HG02642 (cell line): ENCODE data around the gene MAGEA3.
"Not testable (repeated sequence)": the region's sequence is repeated elsewhere in the genome, so short reads cannot be mapped to it uniquely, and the experiment has no call there.

Source experiments
- ATAC-seq: cut with Tn5 transposase; IDR thresholded peaks from one replicate; pipeline ENCODE4 v1.9.1; 2021; ENCODE audit warnings: mild to moderate bottlenecking; ENCODE audit not compliant: unreplicated experiment, poor library complexity

The MAGEA3 gene, protein sequence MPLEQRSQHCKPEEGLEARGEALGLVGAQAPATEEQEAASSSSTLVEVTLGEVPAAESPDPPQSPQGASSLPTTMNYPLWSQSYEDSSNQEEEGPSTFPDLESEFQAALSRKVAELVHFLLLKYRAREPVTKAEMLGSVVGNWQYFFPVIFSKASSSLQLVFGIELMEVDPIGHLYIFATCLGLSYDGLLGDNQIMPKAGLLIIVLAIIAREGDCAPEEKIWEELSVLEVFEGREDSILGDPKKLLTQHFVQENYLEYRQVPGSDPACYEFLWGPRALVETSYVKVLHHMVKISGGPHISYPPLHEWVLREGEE

GRCh38 chrX:152697952-152698931 lies at the start of gene MAGEA3:
Gene MAGEA3 (plus strand): TSS chrX:152698794. CDS start chrX:152700833, 2,039 bp downstream.
- ATAC-seq: not testable (repeated sequence)

DNA sequence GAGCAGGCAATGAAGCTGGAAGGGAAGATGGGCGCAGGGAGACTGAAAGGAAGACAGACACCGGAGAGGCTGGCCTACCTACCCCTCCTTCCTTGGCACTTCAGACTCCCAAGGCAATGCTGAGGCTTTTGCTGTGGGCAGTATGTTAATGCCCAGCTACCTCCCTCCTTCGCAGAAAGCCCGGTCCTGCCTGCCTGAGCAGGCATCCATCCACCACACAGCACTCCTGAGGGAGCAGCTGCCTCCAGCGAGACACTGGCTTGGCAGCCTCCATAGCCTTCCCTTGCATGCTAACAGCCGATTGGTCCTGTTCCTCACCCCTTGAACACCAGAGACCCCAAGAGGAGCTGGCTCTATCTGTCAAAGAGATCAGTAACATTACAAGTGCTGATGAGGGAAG lies 46.5 kb upstream of the MAGEA3 start:
- ATAC-seq: no peak

- ATAC-seq: no peak
Measured at GRCh38 chrX:152652467-152652866, 46.1 kb upstream of the MAGEA3 start.

- ATAC-seq: no peak
Measured at GRCh38 chrX:152656087-152656486, 42.5 kb upstream of the MAGEA3 start.

DNA sequence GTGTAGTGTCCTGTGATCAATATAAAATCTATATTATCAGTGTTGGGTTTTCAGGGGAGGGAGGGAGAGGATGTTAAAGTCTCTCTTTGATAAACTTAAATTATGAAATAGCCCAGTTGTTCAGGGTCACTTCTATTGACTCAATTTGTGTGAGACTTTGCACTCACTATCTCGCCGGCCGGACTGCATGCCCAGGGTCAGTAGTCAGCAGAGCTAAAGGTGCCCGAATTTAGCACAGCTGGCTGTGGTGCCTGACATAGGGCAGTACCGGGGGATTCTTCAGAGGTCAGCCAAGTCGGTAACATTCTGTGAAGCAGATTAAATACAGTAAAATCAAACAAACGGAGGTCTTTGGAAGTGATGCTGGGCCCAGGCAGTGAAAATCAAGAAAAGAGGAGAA lies 41.7 kb upstream of the MAGEA3 start:
- no peak for ATAC-seq

DNA sequence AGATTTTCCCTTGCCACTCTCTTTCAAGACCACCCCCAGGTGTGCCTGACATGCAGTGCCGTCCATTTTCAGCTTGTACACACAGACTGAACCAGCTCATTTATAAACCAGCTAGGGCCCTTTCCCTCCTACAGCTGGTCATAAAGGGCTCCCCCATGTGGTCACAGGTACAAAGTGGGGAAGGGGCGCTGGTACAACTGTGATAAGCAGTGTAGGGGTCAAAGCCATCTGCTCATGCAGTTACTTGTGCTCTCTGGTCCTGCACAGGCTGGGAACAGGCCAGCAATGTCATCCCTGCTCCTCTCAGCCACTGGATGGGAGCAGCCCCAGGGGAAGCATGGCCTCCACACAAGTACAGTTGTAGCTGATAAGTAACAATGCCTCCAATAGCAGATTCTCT lies 40.3 kb upstream of the MAGEA3 start:
- ATAC-seq: no peak

- ATAC-seq: no peak
Measured at GRCh38 chrX:152663086-152663485, 35.5 kb upstream of the MAGEA3 start.

- ATAC-seq: no peak
Measured at GRCh38 chrX:152674135-152674534, 24.5 kb upstream of the MAGEA3 start.

DNA sequence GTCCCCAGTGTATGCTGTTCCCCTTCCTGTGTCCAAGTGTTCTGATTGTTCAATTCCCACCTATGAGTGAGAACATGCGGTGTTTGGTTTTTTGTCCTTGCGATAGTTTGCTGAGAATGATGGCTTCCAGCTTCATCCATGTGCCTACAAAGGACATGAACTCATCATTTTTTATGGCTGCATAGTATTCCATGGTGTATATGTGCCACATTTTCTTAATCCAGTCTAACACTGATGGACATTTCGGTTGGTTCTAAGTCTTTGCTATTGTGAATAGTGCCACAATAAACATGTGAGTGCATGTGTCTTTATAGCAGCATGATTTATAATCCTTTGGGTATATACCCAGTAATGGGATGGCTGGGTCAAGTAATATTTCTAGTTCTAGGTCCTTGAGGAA lies 23.9 kb upstream of the MAGEA3 start:
- ATAC-seq: not testable (repeated sequence)

DNA sequence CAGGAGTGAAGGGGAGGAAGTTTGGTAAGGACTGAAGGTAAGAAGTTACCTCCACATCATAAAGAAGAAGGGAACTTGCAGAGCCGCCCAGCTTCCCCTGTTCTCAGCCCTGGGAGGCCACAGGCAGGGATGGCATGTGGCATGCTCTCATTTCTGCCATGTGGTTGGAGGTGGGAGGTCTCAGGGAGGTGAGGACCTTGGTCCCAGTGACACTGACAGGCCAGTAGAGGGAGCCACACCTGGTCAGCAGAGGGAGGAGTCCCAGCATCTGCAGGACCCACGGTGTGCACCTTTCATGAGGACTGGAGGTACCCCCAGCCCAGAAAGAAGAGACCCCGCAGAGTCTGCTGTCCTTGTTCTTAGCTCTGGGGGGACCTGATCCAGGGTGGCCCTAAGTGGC lies 17.6 kb upstream of the MAGEA3 start:
- peak; percentile 87 for ATAC-seq

DNA sequence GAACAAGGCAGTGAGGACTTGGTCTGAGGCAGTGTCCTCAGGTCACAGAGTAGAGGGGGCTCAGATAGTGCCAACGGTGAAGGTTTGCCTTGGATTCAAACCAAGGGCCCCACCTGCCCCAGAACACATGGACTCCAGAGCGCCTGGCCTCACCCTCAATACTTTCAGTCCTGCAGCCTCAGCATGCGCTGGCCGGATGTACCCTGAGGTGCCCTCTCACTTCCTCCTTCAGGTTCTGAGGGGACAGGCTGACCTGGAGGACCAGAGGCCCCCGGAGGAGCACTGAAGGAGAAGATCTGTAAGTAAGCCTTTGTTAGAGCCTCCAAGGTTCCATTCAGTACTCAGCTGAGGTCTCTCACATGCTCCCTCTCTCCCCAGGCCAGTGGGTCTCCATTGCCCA lies 1.8 kb downstream of the MAGEA3 start:
- not testable (repeated sequence) for ATAC-seq

- ATAC-seq: not testable (repeated sequence)
Measured at GRCh38 chrX:152706500-152706899, 7.9 kb downstream of the MAGEA3 start.

GRCh38 chrX:152709173-152709572 lies 10.6 kb downstream of the MAGEA3 start, which contains the start of gene CSAG2:
Gene CSAG2 (minus strand): TSS chrX:152709273. CDS start chrX:152709112, 161 bp downstream.
- ATAC-seq: not testable (repeated sequence)

- ATAC-seq: not testable (repeated sequence)
Measured at GRCh38 chrX:152713195-152713594, 14.6 kb downstream of the MAGEA3 start.

DNA sequence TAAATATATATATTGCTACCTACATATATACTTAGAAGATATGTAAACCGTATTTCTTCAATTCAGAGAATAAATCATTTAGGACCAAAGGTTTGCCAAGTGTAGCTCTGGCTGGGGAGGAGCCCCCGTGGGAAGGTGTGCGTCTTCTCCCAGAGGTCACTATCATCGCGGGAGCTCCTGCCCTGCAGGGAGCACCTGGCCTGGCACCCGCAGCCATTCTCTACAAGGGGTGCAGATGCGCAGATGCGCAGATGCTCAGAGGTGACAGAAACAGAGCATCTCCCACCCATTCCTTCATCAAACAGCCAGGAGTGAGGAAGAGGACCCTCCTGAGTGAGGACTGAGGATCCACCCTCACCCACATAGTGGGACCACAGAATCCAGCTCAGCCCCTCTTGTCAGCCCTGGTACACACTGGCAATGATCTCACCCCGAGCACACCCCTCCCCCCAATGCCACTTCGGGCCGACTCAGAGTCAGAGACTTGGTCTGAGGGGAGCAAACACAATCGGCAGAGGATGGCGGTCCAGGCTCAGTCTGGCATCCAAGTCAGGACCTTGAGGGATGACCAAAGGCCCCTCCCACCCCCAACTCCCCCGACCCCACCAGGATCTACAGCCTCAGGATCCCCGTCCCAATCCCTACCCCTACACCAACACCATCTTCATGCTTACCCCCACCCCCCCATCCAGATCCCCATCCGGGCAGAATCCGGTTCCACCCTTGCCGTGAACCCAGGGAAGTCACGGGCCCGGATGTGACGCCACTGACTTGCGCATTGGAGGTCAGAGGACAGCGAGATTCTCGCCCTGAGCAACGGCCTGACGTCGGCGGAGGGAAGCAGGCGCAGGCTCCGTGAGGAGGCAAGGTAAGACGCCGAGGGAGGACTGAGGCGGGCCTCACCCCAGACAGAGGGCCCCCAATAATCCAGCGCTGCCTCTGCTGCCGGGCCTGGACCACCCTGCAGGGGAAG lies 15.5 kb downstream of the MAGEA3 start, which contains the start of gene MAGEA2B:
Gene MAGEA2B (plus strand): TSS at position 814 of the 973 bp plus-strand sequence. CDS start 2,479 bp downstream, outside the sequence.
- ATAC-seq: not testable (repeated sequence)

DNA sequence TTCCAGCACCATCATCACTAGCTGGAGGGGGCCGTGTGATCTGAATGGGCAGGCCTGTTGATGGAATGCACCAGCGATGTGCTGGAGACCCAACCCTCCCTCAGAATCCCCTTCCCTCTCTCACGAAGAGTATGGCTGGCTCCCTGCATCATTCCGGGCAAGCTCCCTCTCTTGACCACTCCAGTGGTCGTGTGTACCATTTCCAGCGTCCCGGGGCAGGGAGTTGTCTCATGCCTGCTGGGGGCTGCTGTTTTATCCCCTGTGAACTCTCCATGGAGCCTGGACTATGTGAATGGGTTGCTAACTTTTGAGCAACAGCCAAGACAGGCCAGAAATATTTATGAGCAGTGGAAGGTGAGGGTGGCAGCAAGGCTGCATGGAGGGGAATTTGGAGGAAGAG lies 26.8 kb downstream of the MAGEA3 start:
- ATAC-seq: no peak

- no peak for ATAC-seq
Measured at GRCh38 chrX:152733261-152733975, 34.8 kb downstream of the MAGEA3 start, which contains the start of the genes CSAG1 and MAGEA12. Gene CSAG1 (minus strand): TSS chrX:152733721. CDS start chrX:152732460, 1,261 bp downstream. Gene MAGEA12 (plus strand): TSS chrX:152733757. CDS start chrX:152736162, 2,405 bp downstream.

DNA sequence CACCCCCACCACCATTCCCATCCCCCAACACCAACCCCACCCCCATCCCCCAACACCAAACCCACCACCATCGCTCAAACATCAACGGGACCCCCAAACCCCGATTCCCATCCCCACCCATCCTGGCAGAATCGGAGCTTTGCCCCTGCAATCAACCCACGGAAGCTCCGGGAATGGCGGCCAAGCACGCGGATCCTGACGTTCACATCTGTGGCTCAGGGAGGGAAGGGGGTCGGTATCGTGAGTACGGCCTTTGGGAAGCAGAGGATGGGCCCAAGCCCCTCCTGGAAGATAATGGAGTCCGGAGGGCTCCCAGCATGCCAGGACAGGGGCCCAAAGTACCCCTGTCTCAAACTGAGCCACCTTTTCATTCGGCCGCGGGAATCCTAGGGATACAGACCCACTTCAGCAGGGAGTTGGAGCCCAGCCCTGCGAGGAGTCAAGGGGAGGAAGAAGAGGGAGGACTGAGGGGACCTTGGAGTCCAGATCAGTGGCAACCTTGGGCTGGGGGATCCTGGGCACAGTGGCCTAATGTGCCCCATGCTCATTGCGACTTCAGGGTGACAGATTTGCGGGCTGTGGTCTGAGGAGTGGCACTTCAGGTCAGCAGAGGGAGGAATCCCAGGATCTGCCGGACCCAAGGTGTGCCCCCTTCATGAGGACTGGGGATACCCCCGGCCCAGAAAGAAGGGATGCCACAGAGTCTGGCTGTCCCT lies 35.7 kb downstream of the MAGEA3 start:
- ATAC-seq: not testable (repeated sequence)
